Adrenal gland (tissue), 5 donors: ENCODE results near the gene ZHX3.

Experiments
- POLR2A ChIP-seq, 2 donors: fragments of 450-650 bp; IDR thresholded peaks; one replicate each; pipeline ENCODE4 v1.6.1; 2017; ENCODE audit warnings: antibody characterized with exemption in 2 of 2, mild to moderate bottlenecking in 2 of 2, moderate library complexity in 1 of 2
- TF ChIP-seq, protein P1 (sequence below), 6 experiments: fragments of 450-650 bp in 4 of 6; fragments of 200-600 bp in 2 of 6; sonication (generic) in 1 of 6; IDR thresholded peaks; 1 replicate in 5 of 6; 2 replicates in 1 of 6; pipeline versions ENCODE4 v1.5.1 to v1.8.0; 2016 to 2021; ENCODE audit warnings: antibody characterized with exemption in 6 of 6, mild to moderate bottlenecking in 2 of 6, moderate library complexity in 1 of 6
- donor health status: DM: no; HTN: no; CAD: no.

DNA sequence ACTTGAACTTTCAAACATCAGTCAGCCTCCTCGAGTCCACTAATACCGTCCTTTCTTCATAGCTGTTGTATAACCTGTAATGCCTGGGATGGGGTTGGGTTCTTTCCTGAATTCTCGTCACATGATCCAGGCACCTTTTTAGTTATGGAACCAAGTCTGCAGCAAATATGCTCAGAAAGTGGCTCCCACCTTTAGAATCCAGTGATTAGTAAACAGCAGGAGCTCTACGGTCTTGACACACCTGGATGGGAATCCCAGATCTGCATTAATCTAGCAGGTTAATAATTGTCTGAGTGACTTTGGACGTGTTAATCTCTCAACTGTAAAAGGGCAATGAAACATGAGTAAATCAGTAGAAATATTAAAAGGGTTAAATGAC is 729 bp upstream of the ZHX3 start:
- TF ChIP-seq, protein P1, sequence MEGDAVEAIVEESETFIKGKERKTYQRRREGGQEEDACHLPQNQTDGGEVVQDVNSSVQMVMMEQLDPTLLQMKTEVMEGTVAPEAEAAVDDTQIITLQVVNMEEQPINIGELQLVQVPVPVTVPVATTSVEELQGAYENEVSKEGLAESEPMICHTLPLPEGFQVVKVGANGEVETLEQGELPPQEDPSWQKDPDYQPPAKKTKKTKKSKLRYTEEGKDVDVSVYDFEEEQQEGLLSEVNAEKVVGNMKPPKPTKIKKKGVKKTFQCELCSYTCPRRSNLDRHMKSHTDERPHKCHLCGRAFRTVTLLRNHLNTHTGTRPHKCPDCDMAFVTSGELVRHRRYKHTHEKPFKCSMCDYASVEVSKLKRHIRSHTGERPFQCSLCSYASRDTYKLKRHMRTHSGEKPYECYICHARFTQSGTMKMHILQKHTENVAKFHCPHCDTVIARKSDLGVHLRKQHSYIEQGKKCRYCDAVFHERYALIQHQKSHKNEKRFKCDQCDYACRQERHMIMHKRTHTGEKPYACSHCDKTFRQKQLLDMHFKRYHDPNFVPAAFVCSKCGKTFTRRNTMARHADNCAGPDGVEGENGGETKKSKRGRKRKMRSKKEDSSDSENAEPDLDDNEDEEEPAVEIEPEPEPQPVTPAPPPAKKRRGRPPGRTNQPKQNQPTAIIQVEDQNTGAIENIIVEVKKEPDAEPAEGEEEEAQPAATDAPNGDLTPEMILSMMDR (IDR thresholded peaks at IDR 0.05) = no peak
- no peak for TF ChIP-seq POLR2A (IDR thresholded peaks at IDR 0.05)
